ENCODE data around the gene LARP4B. TPM values are rescaled to one million over a fixed set of nuclear protein-coding genes. Genes with fewer than 3 reads are reported as not detected.
A peak's percentile ranks its signal among the peaks of the same experiment; 100 is the strongest.

LARP4B gene
- total RNA-seq, 3 donors from 2014 or later: 47.5 to 70.8 (median 68.5) TPM

- H3K4me1 ChIP-seq: peaks cover 0 to 11% of the 10 kb centered on the region in 2 donors
- H3K9me3 ChIP-seq: no peaks in the 10 kb centered on the region
- DNase-seq (ENCODE audit: low spot score in 2 of 2): peak in 1 of 2 donors; percentile 22
- peak overlapping the region; percentile 98 to 99 for H3K27ac ChIP-seq
- TF ChIP-seq, protein P1, sequence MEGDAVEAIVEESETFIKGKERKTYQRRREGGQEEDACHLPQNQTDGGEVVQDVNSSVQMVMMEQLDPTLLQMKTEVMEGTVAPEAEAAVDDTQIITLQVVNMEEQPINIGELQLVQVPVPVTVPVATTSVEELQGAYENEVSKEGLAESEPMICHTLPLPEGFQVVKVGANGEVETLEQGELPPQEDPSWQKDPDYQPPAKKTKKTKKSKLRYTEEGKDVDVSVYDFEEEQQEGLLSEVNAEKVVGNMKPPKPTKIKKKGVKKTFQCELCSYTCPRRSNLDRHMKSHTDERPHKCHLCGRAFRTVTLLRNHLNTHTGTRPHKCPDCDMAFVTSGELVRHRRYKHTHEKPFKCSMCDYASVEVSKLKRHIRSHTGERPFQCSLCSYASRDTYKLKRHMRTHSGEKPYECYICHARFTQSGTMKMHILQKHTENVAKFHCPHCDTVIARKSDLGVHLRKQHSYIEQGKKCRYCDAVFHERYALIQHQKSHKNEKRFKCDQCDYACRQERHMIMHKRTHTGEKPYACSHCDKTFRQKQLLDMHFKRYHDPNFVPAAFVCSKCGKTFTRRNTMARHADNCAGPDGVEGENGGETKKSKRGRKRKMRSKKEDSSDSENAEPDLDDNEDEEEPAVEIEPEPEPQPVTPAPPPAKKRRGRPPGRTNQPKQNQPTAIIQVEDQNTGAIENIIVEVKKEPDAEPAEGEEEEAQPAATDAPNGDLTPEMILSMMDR (IDR thresholded peaks at IDR 0.05): no peak
- TF ChIP-seq POLR2A (IDR thresholded peaks at IDR 0.05) (no peak), POLR2AphosphoS5 (IDR thresholded peaks at IDR 0.05) (no peak)
- H3K27me3 ChIP-seq: no peaks in the 10 kb centered on the region
- intact Hi-C loops (cut with DNase I; ENCODE audit: low total_unique reads): loop anchor here (5.0 kb wide), 1 partner anchor 785 kb away; no protein-coding TSS in a partner anchor
- no peaks in the 10 kb centered on the region for H3K36me3 ChIP-seq
- H3K4me3 ChIP-seq: peak overlapping the region; percentile 79 to 93 (median 90)
These were observed 1.1 kb upstream of the LARP4B start for GRCh38 chr10:932589-932988.

DNA sequence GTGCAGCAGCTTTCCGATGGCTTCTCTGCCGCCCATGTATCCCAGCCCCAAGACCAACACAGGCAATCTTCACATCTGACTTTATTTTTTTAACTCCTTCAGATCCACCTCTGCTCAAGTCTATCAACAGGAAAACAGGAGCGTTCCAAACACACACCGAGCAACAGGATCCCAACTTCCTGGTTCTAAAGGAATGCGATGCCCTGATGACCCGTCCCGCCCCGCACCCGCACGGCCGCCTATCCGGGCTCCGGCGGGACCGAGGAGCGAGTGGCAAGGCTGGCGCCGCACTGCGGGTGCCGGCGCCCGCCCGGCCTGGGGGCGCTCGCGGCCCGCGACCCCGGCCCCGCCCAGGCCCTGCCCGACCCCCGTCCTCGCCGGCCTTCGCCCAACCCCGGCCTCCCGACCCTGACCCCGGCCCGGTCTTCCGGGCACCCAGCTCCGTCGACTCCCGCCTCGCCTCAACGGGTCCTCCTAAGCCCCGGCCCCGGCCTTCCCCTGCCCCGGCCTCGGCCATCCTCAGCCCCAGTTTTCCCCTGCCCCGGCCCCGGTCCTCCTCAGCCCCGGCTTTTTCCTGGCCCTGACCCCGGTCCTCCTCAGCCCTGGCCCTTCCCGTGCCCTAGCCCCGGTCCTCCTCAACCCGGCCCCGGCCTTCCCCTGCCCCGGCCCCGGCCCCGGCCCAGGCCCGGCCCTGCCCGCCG lies 730 bp downstream of the LARP4B start:
- H3K36me3 ChIP-seq: no peaks in the 10 kb centered on the region
- no peaks in the 10 kb centered on the region for H3K9me3 ChIP-seq
- DNase-seq (ENCODE audit: low spot score in 2 of 2): peak; percentile 50 to 57
- intact Hi-C loops (cut with DNase I; ENCODE audit: low total_unique reads): loop anchor here (5.0 kb wide), 1 partner anchor 783 kb away; no protein-coding TSS in a partner anchor
- TF ChIP-seq, protein P1 (IDR thresholded peaks at IDR 0.05): no peak
- TF ChIP-seq POLR2AphosphoS5 (IDR thresholded peaks at IDR 0.05) (no peak), POLR2A (IDR thresholded peaks at IDR 0.05) (no peak)
- H3K4me1 ChIP-seq: peaks cover 0 to 11% of the 10 kb centered on the region in 2 donors
- H3K27ac ChIP-seq: peak overlapping the region; percentile 98 to 99
- H3K27me3 ChIP-seq: no peaks in the 10 kb centered on the region
- H3K4me3 ChIP-seq: peak overlapping the region; percentile 79 to 93 (median 90)

GRCh38 chr10:929960-930624 lies 1.4 kb downstream of the LARP4B start:
- TF ChIP-seq, protein P1 (IDR thresholded peaks at IDR 0.05): no peak
- no peak for TF ChIP-seq POLR2A (IDR thresholded peaks at IDR 0.05)
- TF ChIP-seq POLR2AphosphoS5 (IDR thresholded peaks at IDR 0.05): no peak
- Histone ChIP-seq H3K27me3 (no peaks in the 10 kb centered on the region), H3K27ac (peak overlapping the region; percentile 98 to 99), H3K4me1 (peaks cover 0 to 11% of the 10 kb centered on the region in 2 donors), H3K36me3 (no peaks in the 10 kb centered on the region), H3K4me3 (peak overlapping the region; percentile 79 to 93 (median 90)), H3K9me3 (no peaks in the 10 kb centered on the region)
- no peak for DNase-seq (ENCODE audit: low spot score in 2 of 2)
- intact Hi-C loops (cut with DNase I; ENCODE audit: low total_unique reads): loop anchor here (5.0 kb wide), 1 partner anchor 783 kb away; no protein-coding TSS in a partner anchor

- H3K4me1 ChIP-seq: peaks cover 0 to 11% of the 10 kb centered on the region in 2 donors
- no peak for DNase-seq (ENCODE audit: low spot score in 2 of 2)
- no peaks in the 10 kb centered on the region for H3K36me3 ChIP-seq
- no peak overlapping the region for H3K4me3 ChIP-seq
- H3K27me3 ChIP-seq: no peaks in the 10 kb centered on the region
- H3K27ac ChIP-seq: no peak overlapping the region
- TF ChIP-seq POLR2A (IDR thresholded peaks at IDR 0.05) (no peak), POLR2AphosphoS5 (IDR thresholded peaks at IDR 0.05) (no peak)
- TF ChIP-seq, protein P1 (IDR thresholded peaks at IDR 0.05): no peak
- intact Hi-C loops (cut with DNase I; ENCODE audit: low total_unique reads): no loop called here
- no peaks in the 10 kb centered on the region for H3K9me3 ChIP-seq
These were observed 4.4 kb downstream of the LARP4B start for GRCh38 chr10:927131-927530.

Data from breast epithelium (tissue), 4 donors.